HepG2 (cell line): ENCODE results near the gene IRF3. TPM values are rescaled to one million over a fixed set of nuclear protein-coding genes. Genes with fewer than 3 reads are reported as not detected.
A peak's percentile ranks its signal among the peaks of the same experiment; 100 is the strongest.

Source experiments
- ATF1 ChIP-seq: IDR thresholded peaks from 2 replicates; pipeline ENCODE4 v1.6.1; 2016; ENCODE audit warnings: mild to moderate bottlenecking, control low read depth
- BCLAF1 ChIP-seq: fragments of 450-650 bp; IDR thresholded peaks from 2 replicates; pipeline ENCODE4 v1.6.1; 2017; ENCODE audit warnings: mild to moderate bottlenecking
- CHD2 ChIP-seq: IDR thresholded peaks from 2 replicates; pipeline ENCODE4 v1.6.1; 2011; ENCODE audit warnings: low read depth, low read length, improper control_type of control experiment
- HMG20A ChIP-seq: IDR thresholded peaks from 2 replicates; pipeline ENCODE4 v1.6.1; 2016; ENCODE audit warnings: borderline replicate concordance
- IRF1 ChIP-seq: sonication (generic); formaldehyde crosslinking; IDR thresholded peaks from 2 replicates; pipeline ENCODE4 v1.4.0; 2020; ENCODE audit warnings: low read depth, mild to moderate bottlenecking, missing genetic modification reagents
- MAFG ChIP-seq: sonication (generic); formaldehyde crosslinking; IDR thresholded peaks from 2 replicates; pipeline ENCODE4 v1.5.1; 2020; ENCODE audit warnings: mild to moderate bottlenecking, missing genetic modification reagents
- MED13 ChIP-seq: sonication (generic); formaldehyde crosslinking; IDR thresholded peaks from 2 replicates; pipeline ENCODE4 v1.5.0; 2020; ENCODE audit warnings: missing genetic modification reagents
- PHF5A ChIP-seq: IDR thresholded peaks from one replicate; pipeline ENCODE4 v1.6.1; 2018; ENCODE audit warnings: low read depth, missing genetic modification reagents; ENCODE audit not compliant: unreplicated experiment
- RBM39 ChIP-seq: fragments of 200-400 bp; formaldehyde crosslinking; IDR thresholded peaks from one replicate; pipeline ENCODE4 v1.6.1; 2018; ENCODE audit warnings: antibody characterized with exemption, mild to moderate bottlenecking, low read depth, low read length; ENCODE audit not compliant: poor library complexity, severe bottlenecking
- REL ChIP-seq: sonication (generic); formaldehyde crosslinking; conservative IDR thresholded peaks from 2 replicates; pipeline ENCODE4 v1.8.0; 2022; ENCODE audit warnings: mild to moderate bottlenecking, missing genetic modification reagents, moderate library complexity
- RFX3 ChIP-seq: IDR thresholded peaks from 2 replicates; pipeline ENCODE4 v1.6.1; 2016; ENCODE audit warnings: missing biosample characterization, missing genetic modification reagents
- SOX5 ChIP-seq: IDR thresholded peaks from 2 replicates; pipeline ENCODE4 v1.6.1; 2016; ENCODE audit warnings: borderline replicate concordance
- SP140L ChIP-seq: sonication (generic); formaldehyde crosslinking; IDR thresholded peaks from 2 replicates; pipeline ENCODE4 v1.4.0; 2020; ENCODE audit warnings: missing genetic modification reagents, borderline replicate concordance
- SSRP1 ChIP-seq: IDR thresholded peaks from 2 replicates; pipeline ENCODE4 v1.6.1; 2016; ENCODE audit warnings: control low read depth
- U2AF1 ChIP-seq: fragments of 200-400 bp; formaldehyde crosslinking; optimal IDR thresholded peaks from 2 replicates; pipeline ENCODE3; 2017; ENCODE audit warnings: mild to moderate bottlenecking, low read depth, low read length
- UBTF ChIP-seq: sonication (generic); formaldehyde crosslinking; IDR thresholded peaks from 2 replicates; pipeline ENCODE4 v1.4.0; 2020; ENCODE audit warnings: mild to moderate bottlenecking, missing genetic modification reagents
- ZNF234 ChIP-seq: sonication (generic); formaldehyde crosslinking; conservative IDR thresholded peaks from 2 replicates; pipeline ENCODE4 v1.5.1; 2020; ENCODE audit warnings: mild to moderate bottlenecking, missing genetic modification reagents
- ZNF543 ChIP-seq: sonication (generic); formaldehyde crosslinking; IDR thresholded peaks from 2 replicates; pipeline ENCODE4 v1.4.0; 2020; ENCODE audit warnings: mild to moderate bottlenecking, missing genetic modification reagents
- ZNF724P ChIP-seq: sonication (generic); formaldehyde crosslinking; IDR thresholded peaks from 2 replicates; pipeline ENCODE4 v1.8.0; 2022; ENCODE audit warnings: missing genetic modification reagents, borderline replicate concordance
- polyA plus RNA-seq, 8 experiments: library from polyadenylated mRNA; depleted of rRNA in 3 of 8; stranded (reverse) in 7 of 8; unstranded in 1 of 8; fragments of >200 nt; fragmentation: Illumina TruSeq in 4 of 8; extraction: Trizol in 4 of 8; gene quantifications; 2 replicates each; pipeline versions ENCODE4 v1.2.1 to v1.2.3, GENCODE V29; 2011 to 2016; ENCODE audit warnings: low read depth in 4 of 8, missing spikeins in 1 of 8, mixed read lengths in 1 of 8; ENCODE audit not compliant: insufficient read depth in 1 of 8
- total RNA-seq, 5 experiments: library from RNA; depleted of rRNA; stranded (reverse); fragments of >200 nt; fragmentation: Illumina TruSeq; extraction: Trizol; gene quantifications; 2 replicates each; pipeline ENCODE4 v1.2.3, GENCODE V29; 2016; ENCODE audit warnings: low read depth in 1 of 5
- TF ChIP-seq, protein P1 (sequence below): sonication (generic); formaldehyde crosslinking; IDR thresholded peaks from 2 replicates; pipeline ENCODE4 v1.8.0; 2022; ENCODE audit warnings: missing genetic modification reagents, mild to moderate bottlenecking, inconsistent platforms, borderline replicate concordance
- TF ChIP-seq, protein P2 (sequence below): sonication (generic); formaldehyde crosslinking; IDR thresholded peaks from 2 replicates; pipeline ENCODE4 v1.4.0; 2020; ENCODE audit warnings: missing genetic modification reagents; ENCODE audit errors: not compliant biosample characterization
- TF ChIP-seq, protein P3 (sequence below): sonication (generic); formaldehyde crosslinking; IDR thresholded peaks from 2 replicates; pipeline ENCODE4 v1.4.0; 2020; ENCODE audit warnings: missing genetic modification reagents

Gene IRF3
- total and polyA plus RNA-seq, 2 of the 13 experiments (the other 11 are each of a cell fraction or from before 2014, with no cell fraction given): 61.9 to 65.5 TPM

DNA sequence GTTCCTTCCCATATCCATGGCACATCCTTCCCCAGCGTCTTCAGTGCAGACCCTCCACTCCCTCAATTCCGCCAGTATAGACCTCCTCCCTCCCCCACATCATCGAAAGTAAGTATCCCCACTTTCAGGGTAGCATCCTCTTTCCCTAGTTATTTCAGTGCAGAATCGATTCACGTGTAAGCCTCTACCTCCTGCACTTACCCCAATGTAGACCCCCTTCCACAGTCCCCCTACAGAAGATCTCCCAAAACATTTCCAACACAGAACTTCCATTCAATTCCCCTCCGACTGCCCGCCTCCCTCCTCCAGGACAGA is 664 bp downstream of the IRF3 start (continued):
- TF ChIP-seq, protein P1, sequence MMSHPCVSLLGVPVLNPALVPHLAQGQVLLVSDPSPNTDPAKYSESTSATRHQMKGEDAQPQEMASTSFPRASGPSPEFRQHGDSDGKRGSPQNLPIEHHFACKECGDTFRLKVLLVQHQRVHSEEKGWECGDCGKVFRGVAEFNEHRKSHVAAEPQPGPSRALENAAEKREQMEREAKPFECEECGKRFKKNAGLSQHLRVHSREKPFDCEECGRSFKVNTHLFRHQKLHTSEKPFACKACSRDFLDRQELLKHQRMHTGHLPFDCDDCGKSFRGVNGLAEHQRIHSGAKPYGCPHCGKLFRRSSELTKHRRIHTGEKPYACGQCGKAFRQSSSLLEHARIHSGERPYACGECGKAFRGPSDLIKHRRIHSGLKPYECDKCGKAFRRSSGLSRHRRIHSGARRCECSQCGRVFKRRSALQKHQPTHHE (CRISPR knock-in tag): no peak
- TF ChIP-seq U2AF1 (no peak), SOX5 (CRISPR knock-in tag) (no peak), HMG20A (CRISPR knock-in tag) (no peak), PHF5A (CRISPR knock-in tag) (no peak), REL (no peak), RFX3 (no peak), ZNF543 (CRISPR knock-in tag) (0 out of 2 replicates have a peak, but pooled peaks have one; percentile 3), ATF1 (CRISPR knock-in tag) (no peak), ZNF234 (CRISPR knock-in tag) (no peak), UBTF (CRISPR knock-in tag) (peak; percentile 29; the same call in 1 of the 2 replicates), ZNF724P (no peak), RBM39 (no peak), IRF1 (CRISPR knock-in tag) (no peak), MED13 (CRISPR knock-in tag) (no peak), MAFG (CRISPR knock-in tag) (no peak), CHD2 (no peak), BCLAF1 (no peak), SSRP1 (0 out of 2 replicates have a peak, but pooled peaks have one; percentile 49), SP140L (CRISPR knock-in tag) (no peak)
- TF ChIP-seq, protein P2, sequence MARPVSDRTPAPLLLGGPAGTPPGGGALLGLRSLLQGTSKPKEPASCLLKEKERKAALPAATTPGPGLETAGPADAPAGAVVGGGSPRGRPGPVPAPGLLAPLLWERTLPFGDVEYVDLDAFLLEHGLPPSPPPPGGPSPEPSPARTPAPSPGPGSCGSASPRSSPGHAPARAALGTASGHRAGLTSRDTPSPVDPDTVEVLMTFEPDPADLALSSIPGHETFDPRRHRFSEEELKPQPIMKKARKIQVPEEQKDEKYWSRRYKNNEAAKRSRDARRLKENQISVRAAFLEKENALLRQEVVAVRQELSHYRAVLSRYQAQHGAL: no peak
- TF ChIP-seq, protein P3, sequence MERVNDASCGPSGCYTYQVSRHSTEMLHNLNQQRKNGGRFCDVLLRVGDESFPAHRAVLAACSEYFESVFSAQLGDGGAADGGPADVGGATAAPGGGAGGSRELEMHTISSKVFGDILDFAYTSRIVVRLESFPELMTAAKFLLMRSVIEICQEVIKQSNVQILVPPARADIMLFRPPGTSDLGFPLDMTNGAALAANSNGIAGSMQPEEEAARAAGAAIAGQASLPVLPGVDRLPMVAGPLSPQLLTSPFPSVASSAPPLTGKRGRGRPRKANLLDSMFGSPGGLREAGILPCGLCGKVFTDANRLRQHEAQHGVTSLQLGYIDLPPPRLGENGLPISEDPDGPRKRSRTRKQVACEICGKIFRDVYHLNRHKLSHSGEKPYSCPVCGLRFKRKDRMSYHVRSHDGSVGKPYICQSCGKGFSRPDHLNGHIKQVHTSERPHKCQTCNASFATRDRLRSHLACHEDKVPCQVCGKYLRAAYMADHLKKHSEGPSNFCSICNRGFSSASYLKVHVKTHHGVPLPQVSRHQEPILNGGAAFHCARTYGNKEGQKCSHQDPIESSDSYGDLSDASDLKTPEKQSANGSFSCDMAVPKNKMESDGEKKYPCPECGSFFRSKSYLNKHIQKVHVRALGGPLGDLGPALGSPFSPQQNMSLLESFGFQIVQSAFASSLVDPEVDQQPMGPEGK (CRISPR knock-in tag): no peak
